Lower leg skin (tissue), 4 donors: ENCODE results near the gene ABCA4. TPM values are rescaled to one million over a fixed set of nuclear protein-coding genes. Genes with fewer than 3 reads are reported as not detected.

Experiments used
- DNase-seq, 2 donors: peaks; one replicate each; pipeline ENCODE4 v3.0.0-alpha.2; 2019; ENCODE audit warnings: low spot score in 2 of 2
- H3K4me3 ChIP-seq: fragments of 200-600 bp; sonication (generic); 2 replicates; pipeline ENCODE4 v1.5.1; 2017; ENCODE audit warnings: mild to moderate bottlenecking, low read depth; ENCODE audit not compliant: poor library complexity, severe bottlenecking
- POLR2A ChIP-seq, 2 donors: fragments of 450-650 bp; IDR thresholded peaks; one replicate each; pipeline ENCODE4 v1.6.1; 2016 to 2017; ENCODE audit warnings: antibody characterized with exemption in 2 of 2, mild to moderate bottlenecking in 1 of 2, moderate library complexity in 1 of 2
- WGBS, 2 donors: methylation state at CpG; one replicate each; pipeline ENCODE4 v1.1.5; 2018; 5-methylcytosine and 5-hydroxymethylcytosine counted together
- intact Hi-C: fragments of 100-400 bp; cut with DNase I; formaldehyde crosslinking; loops from one replicate; pipeline ENCODE4 v1.15.0; 2023; ENCODE audit warnings: low total_unique reads
- total RNA-seq, 4 donors: library from RNA; depleted of rRNA; stranded (reverse); fragments of >200 nt; gene quantifications; one replicate each; pipeline ENCODE4 v1.1.0, GENCODE V29; 2016
- TF ChIP-seq, protein P1 (sequence below), 3 donors: fragments of 450-650 bp; IDR thresholded peaks; one replicate each; pipeline ENCODE4 v1.5.1; 2016; ENCODE audit warnings: antibody characterized with exemption in 3 of 3, mild to moderate bottlenecking in 3 of 3, moderate library complexity in 2 of 3

The ABCA4 gene
- total RNA-seq, 4 donors from 2014 or later, result 0.46 to 5.3 (median 3.8) TPM

DNA sequence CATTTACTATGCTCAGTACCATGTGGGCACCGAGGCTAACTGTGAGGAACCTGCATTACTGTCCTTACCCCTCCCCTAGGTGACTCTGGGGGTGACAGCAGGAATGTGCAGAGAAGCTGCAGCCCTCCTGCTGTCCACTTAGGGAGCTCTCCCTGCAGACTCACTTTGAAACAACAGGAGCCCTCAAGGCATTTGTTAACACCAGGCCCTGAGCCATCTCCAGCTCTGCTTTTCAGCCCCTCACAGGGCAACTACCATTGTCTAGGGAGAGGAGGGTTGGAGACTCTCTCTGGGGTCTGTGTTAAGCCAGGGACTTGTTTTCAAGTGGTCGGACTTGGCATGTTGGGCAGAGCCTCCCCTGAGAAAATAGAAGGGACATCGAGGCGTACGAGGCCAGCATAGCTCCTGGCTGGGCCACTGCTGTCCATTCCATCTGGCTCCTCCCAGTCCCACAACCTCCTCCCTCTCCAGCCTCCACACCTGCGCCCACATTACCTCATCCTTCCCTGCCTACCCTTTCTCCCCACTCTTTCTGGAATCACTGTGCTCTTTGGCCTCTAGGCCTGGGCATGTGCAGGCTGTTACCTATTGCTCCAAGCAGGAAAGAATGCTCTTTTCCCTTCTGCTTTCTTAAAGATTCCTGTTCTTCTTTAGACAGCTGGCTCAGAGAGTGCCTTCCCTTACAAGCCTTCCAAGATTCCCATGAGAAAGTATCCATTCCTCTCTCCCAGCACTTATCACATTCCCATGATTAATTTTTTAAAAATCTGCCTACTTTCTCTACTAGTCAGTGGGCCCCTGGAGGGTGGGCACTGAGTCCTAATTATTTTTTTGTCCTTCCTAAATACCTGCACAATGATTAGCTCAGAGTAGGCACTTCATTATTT lies 109.0 kb downstream of the ABCA4 start:
- WGBS, 2 donors, result 87 to 92% methylated on average over 6 of the region's 6 CpGs
- no peak overlapping the region for H3K4me3 ChIP-seq
- intact Hi-C loops, result no loop called here
- DNase-seq, result no peak
- no peak for TF ChIP-seq POLR2A (IDR thresholded peaks at IDR 0.05)
- TF ChIP-seq, protein P1, sequence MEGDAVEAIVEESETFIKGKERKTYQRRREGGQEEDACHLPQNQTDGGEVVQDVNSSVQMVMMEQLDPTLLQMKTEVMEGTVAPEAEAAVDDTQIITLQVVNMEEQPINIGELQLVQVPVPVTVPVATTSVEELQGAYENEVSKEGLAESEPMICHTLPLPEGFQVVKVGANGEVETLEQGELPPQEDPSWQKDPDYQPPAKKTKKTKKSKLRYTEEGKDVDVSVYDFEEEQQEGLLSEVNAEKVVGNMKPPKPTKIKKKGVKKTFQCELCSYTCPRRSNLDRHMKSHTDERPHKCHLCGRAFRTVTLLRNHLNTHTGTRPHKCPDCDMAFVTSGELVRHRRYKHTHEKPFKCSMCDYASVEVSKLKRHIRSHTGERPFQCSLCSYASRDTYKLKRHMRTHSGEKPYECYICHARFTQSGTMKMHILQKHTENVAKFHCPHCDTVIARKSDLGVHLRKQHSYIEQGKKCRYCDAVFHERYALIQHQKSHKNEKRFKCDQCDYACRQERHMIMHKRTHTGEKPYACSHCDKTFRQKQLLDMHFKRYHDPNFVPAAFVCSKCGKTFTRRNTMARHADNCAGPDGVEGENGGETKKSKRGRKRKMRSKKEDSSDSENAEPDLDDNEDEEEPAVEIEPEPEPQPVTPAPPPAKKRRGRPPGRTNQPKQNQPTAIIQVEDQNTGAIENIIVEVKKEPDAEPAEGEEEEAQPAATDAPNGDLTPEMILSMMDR (IDR thresholded peaks at IDR 0.05), result no peak

DNA sequence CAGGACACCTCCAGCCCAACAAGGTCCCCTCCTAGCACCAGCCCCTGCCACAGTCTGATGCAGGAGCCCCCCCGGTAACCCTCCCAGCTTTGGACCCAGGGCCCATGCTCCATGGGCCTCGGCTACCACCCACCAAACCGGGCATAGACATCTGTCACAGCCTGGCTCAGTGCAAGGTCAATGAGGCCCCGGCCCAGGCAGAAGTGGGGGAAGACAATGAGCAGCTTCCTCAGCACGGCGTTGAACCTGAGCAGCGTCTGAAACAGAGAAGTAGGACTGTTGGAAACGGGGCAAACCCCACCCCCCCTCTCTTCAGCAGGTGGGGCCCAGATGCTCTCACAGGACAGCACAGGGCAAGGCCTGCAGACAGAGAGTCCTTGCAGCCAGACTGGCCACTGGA lies 109.8 kb downstream of the ABCA4 start:
- TF ChIP-seq, protein P1 (IDR thresholded peaks at IDR 0.05), result no peak
- TF ChIP-seq POLR2A (IDR thresholded peaks at IDR 0.05), result no peak
- DNase-seq, result peak in 1 of 2 donors; percentile 71
- no peak overlapping the region for H3K4me3 ChIP-seq
- intact Hi-C loops, result no loop called here
- WGBS, 2 donors, result 69 to 75% methylated on average over 8 of the region's 8 CpGs

DNA sequence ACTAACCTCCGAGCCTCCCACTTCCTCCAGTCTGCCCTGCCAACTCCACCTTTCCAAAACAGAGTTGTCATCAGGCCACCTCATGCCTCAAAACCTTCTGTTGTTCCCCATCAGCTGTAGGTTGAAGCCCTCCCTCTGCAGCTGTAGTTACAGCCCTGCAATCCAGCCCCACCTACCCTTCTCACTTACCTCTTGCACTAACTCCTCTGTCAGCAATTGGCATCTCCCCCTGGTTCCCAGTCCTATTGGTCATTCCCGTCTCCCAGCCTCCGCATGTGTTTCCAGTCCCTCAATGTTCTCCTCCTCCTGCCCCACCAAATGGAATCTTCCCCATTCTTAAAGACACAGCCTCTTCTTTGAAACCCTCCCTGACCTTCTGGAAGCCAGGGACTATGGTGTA lies 111.6 kb downstream of the ABCA4 start:
- peak in 1 of 2 donors; percentile 54 for DNase-seq
- WGBS, 2 donors, result 89 to 91% methylated on average over 3 of the region's 3 CpGs
- intact Hi-C loops, result no loop called here
- TF ChIP-seq, protein P1 (IDR thresholded peaks at IDR 0.05), result no peak
- no peak for TF ChIP-seq POLR2A (IDR thresholded peaks at IDR 0.05)
- H3K4me3 ChIP-seq, result no peak overlapping the region

DNA sequence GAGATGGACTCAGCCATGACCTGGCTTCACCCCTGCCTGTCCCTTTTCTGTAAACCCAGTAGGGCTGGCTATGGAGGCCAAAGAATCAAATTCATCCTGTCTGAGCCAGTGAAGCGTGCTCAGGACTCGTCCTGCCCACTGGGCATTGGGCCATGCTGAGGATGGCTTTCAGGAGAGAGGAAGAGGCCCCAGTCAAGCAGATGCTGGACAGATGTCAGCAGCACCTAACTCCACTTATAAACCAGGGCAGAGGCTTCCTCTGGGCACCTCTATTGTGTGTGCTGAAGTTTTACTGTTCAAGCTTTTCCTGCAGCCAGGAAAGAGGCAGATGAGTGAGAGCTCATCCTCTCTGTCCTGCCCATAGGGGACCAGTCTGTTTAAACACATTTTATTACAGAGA lies 114.3 kb downstream of the ABCA4 start:
- peak in 1 of 2 donors; percentile 72 for DNase-seq
- intact Hi-C loops, result no loop called here
- no peak overlapping the region for H3K4me3 ChIP-seq
- TF ChIP-seq POLR2A (IDR thresholded peaks at IDR 0.05), result no peak
- TF ChIP-seq, protein P1 (IDR thresholded peaks at IDR 0.05), result no peak
- 68 to 69% methylated on average over 2 of the region's 2 CpGs for WGBS, 2 donors

DNA sequence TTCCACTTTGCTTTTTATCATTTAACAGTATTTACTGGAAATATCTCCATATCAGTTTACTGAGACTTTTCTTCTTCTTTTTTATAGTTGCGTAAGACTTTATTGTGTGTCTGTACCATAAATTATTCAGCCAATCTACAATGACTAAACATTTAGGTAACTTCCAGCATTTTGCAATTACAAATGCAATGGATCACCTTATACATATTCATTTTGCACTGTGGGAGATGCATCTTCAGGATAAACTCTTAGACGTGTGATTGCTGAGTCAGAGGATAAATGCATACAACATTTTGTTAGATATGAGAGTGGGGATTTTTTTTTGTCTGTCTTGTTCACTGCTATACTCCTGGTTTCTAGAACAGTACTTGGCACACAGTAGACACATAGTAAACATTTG lies 116.0 kb downstream of the ABCA4 start:
- TF ChIP-seq, protein P1 (IDR thresholded peaks at IDR 0.05), result no peak
- TF ChIP-seq POLR2A (IDR thresholded peaks at IDR 0.05), result no peak
- WGBS, 2 donors, result 48% methylated on average over 2 of the region's 2 CpGs
- no peak for DNase-seq
- intact Hi-C loops, result no loop called here
- no peak overlapping the region for H3K4me3 ChIP-seq
